Spinal cord (tissue), 10 donors: ENCODE measurements around the gene FAM222A. TPM values are rescaled to one million over a fixed set of nuclear protein-coding genes. Genes with fewer than 3 reads are reported as not detected.

Experiments
- DNase-seq, 6 donors: peaks; one replicate each; pipeline versions ENCODE4 v3.0.0 to v3.0.0-alpha.2; 2013 to 2015; ENCODE audit warnings: low spot score in 6 of 6, low read depth in 4 of 6
- H3K27ac ChIP-seq: one replicate; pipeline ENCODE4 v1.5.1; 2013; ENCODE audit warnings: low read depth, low read length, control low read depth
- H3K27me3 ChIP-seq: one replicate; pipeline ENCODE4 v1.6.1; 2013; ENCODE audit warnings: low read length; ENCODE audit not compliant: control insufficient read depth, insufficient read depth
- H3K36me3 ChIP-seq: one replicate; pipeline ENCODE4 v1.6.1; 2013; ENCODE audit warnings: low read length; ENCODE audit not compliant: control insufficient read depth, insufficient read depth
- H3K4me1 ChIP-seq: one replicate; pipeline ENCODE4 v1.6.1; 2013; ENCODE audit warnings: low read length; ENCODE audit not compliant: control insufficient read depth, insufficient read depth
- H3K4me3 ChIP-seq: one replicate; pipeline ENCODE4 v1.5.1; 2013; ENCODE audit warnings: low read depth, low read length, control low read depth
- H3K9me3 ChIP-seq: one replicate; pipeline ENCODE4 v1.6.1; 2013; ENCODE audit warnings: low read length; ENCODE audit not compliant: control insufficient read depth, insufficient read depth
- WGBS: methylation state at CpG from one replicate; pipeline ENCODE4 v1.1.5; 2013; ENCODE audit warnings: missing lambda C conversion rate; ENCODE audit not compliant: insufficient coverage; 5-methylcytosine and 5-hydroxymethylcytosine counted together
- polyA plus RNA-seq, 2 donors: library from polyadenylated mRNA; unstranded; fragments of 120-200 nt; gene quantifications; one replicate each; pipeline ENCODE4 v1.2.1, GENCODE V29; 2013; ENCODE audit not compliant: insufficient read length in 2 of 2
- total RNA-seq, 2 donors: library from RNA; depleted of rRNA in 1 of 2; stranded (reverse); fragments of 120-200 nt in 1 of 2; fragments of >200 nt in 1 of 2; gene quantifications; one replicate each; pipeline versions ENCODE4 v1.2.3 to v1.2.4, GENCODE V29; 2013 to 2014
- donor health status: healthy.

Gene FAM222A
- total and polyA plus RNA-seq, 4 donors: 5.2 to 25.0 (median 14.6) TPM

- H3K36me3 ChIP-seq: no peaks in the 10 kb centered on the region
- 10% methylated on average over 6 of the region's 7 CpGs for WGBS
- no peak overlapping the region for H3K4me3 ChIP-seq
- H3K27ac ChIP-seq: no peak overlapping the region
- H3K4me1 ChIP-seq: peaks cover 18% of the 10 kb centered on the region
- DNase-seq: peak in 2 of 6 donors; percentile 68 to 85
- H3K9me3 ChIP-seq: no peaks in the 10 kb centered on the region
- peaks cover 2% of the 10 kb centered on the region for H3K27me3 ChIP-seq
Measured at GRCh38 chr12:109678719-109679118, 34.9 kb upstream of the FAM222A start.

- WGBS: 31% methylated on average over 8 of the region's 8 CpGs
- Histone ChIP-seq H3K36me3 (no peaks in the 10 kb centered on the region), H3K4me3 (no peak overlapping the region), H3K27me3 (peaks cover 2% of the 10 kb centered on the region), H3K4me1 (peaks cover 18% of the 10 kb centered on the region), H3K27ac (no peak overlapping the region), H3K9me3 (no peaks in the 10 kb centered on the region)
- no peak for DNase-seq
Measured at GRCh38 chr12:109679501-109680263, 33.9 kb upstream of the FAM222A start.

GRCh38 chr12:109680264-109681005 is 33.2 kb upstream of the FAM222A start:
- Histone ChIP-seq H3K27me3 (peaks cover 2% of the 10 kb centered on the region), H3K36me3 (no peaks in the 10 kb centered on the region), H3K9me3 (no peaks in the 10 kb centered on the region), H3K4me1 (peaks cover 18% of the 10 kb centered on the region), H3K4me3 (no peak overlapping the region), H3K27ac (no peak overlapping the region)
- DNase-seq: peak in 1 of 6 donors; percentile 32
- no CpG with 5 or more reads among the region's 4 CpGs for WGBS

- DNase-seq: no peak
- H3K27me3 ChIP-seq: no peaks in the 10 kb centered on the region
- no peaks in the 10 kb centered on the region for H3K36me3 ChIP-seq
- H3K4me3 ChIP-seq: no peak overlapping the region
- peaks cover 16% of the 10 kb centered on the region for H3K4me1 ChIP-seq
- no peaks in the 10 kb centered on the region for H3K9me3 ChIP-seq
- WGBS: 100% methylated on average over 2 of the region's 7 CpGs
- H3K27ac ChIP-seq: no peak overlapping the region
Measured at GRCh38 chr12:109681986-109682707, 31.5 kb upstream of the FAM222A start.

GRCh38 chr12:109682708-109683060 is 30.9 kb upstream of the FAM222A start:
- 100% methylated on average over 1 of the region's 1 CpG for WGBS
- Histone ChIP-seq H3K9me3 (no peaks in the 10 kb centered on the region), H3K27me3 (no peaks in the 10 kb centered on the region), H3K27ac (no peak overlapping the region), H3K4me1 (peaks cover 11% of the 10 kb centered on the region), H3K36me3 (no peaks in the 10 kb centered on the region), H3K4me3 (no peak overlapping the region)
- DNase-seq: no peak

- H3K9me3 ChIP-seq: no peaks in the 10 kb centered on the region
- H3K36me3 ChIP-seq: no peaks in the 10 kb centered on the region
- H3K27ac ChIP-seq: no peak overlapping the region
- no peaks in the 10 kb centered on the region for H3K27me3 ChIP-seq
- no peak for DNase-seq
- H3K4me1 ChIP-seq: peaks cover 10% of the 10 kb centered on the region
- H3K4me3 ChIP-seq: no peak overlapping the region
Measured at GRCh38 chr12:109683316-109683715, 30.3 kb upstream of the FAM222A start.

GRCh38 chr12:109685574-109686447 is 27.8 kb upstream of the FAM222A start:
- H3K4me3 ChIP-seq: no peak overlapping the region
- H3K27me3 ChIP-seq: no peaks in the 10 kb centered on the region
- no peaks in the 10 kb centered on the region for H3K4me1 ChIP-seq
- 81% methylated on average over 8 of the region's 10 CpGs for WGBS
- H3K9me3 ChIP-seq: no peaks in the 10 kb centered on the region
- no peak overlapping the region for H3K27ac ChIP-seq
- no peaks in the 10 kb centered on the region for H3K36me3 ChIP-seq
- no peak for DNase-seq

GRCh38 chr12:109686523-109686922 is 27.1 kb upstream of the FAM222A start:
- 97% methylated on average over 7 of the region's 7 CpGs for WGBS
- H3K4me3 ChIP-seq: no peak overlapping the region
- no peak for DNase-seq
- H3K36me3 ChIP-seq: no peaks in the 10 kb centered on the region
- no peaks in the 10 kb centered on the region for H3K4me1 ChIP-seq
- H3K9me3 ChIP-seq: no peaks in the 10 kb centered on the region
- H3K27me3 ChIP-seq: no peaks in the 10 kb centered on the region
- no peak overlapping the region for H3K27ac ChIP-seq

GRCh38 chr12:109687250-109687649 is 26.4 kb upstream of the FAM222A start:
- Histone ChIP-seq H3K9me3 (no peaks in the 10 kb centered on the region), H3K4me1 (no peaks in the 10 kb centered on the region), H3K4me3 (no peak overlapping the region), H3K27me3 (no peaks in the 10 kb centered on the region), H3K27ac (no peak overlapping the region), H3K36me3 (no peaks in the 10 kb centered on the region)
- DNase-seq: no peak
- WGBS: 86% methylated on average over 5 of the region's 6 CpGs
